GM12872 (cell line): ENCODE results near the gene KIT.

Source experiments
- TF ChIP-seq, protein P1 (sequence below): IDR thresholded peaks from 3 replicates; pipeline ENCODE4 v1.5.1; 2011; ENCODE audit warnings: low read depth, mild to moderate bottlenecking, low read length, moderate library complexity; ENCODE audit not compliant: insufficient read depth

Gene KIT

DNA sequence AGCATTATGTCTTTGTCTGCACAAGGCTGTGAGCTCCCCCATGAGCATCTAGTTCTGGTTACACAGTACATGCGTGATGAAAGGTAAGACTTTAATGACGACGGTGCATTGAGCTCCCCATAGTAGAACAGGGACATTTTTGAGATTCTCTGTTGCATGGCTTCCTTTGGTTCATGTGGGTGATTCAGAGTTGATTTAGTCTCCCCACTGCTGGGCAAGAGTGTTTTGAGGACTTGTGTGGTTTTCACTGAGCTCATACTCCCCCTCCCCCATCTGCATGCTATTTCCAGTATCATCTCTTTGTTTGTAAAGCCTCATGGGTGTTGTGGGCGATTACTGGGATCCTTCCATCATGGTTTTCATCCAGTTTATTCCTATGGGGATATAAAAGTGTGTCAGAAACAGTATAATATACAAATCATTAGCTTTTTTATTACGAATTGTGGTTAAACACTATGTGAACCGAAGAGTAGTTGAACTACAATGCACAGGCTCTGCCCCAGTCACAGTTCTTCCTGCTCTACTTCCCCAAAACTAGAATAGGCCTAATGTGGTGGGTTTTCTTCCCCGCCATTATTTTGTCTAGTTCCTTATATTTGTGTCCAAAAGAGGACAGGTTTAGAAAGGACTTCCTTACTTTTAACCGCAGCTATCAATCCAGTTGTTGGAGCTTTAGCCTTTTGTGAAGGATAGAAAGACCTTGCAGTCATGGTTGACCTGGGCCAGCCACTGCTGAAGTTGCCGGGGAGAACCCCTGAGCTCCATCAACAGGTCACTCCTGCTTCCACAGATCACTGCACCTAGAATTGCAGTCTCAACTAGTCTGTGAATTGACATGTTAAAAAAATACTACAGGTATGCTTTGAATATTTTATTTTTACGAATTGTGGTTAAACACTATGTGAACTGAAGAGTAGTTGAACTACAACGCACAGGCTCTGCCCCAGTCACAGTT is 30.4 kb downstream of the KIT start:
- TF ChIP-seq, protein P1, sequence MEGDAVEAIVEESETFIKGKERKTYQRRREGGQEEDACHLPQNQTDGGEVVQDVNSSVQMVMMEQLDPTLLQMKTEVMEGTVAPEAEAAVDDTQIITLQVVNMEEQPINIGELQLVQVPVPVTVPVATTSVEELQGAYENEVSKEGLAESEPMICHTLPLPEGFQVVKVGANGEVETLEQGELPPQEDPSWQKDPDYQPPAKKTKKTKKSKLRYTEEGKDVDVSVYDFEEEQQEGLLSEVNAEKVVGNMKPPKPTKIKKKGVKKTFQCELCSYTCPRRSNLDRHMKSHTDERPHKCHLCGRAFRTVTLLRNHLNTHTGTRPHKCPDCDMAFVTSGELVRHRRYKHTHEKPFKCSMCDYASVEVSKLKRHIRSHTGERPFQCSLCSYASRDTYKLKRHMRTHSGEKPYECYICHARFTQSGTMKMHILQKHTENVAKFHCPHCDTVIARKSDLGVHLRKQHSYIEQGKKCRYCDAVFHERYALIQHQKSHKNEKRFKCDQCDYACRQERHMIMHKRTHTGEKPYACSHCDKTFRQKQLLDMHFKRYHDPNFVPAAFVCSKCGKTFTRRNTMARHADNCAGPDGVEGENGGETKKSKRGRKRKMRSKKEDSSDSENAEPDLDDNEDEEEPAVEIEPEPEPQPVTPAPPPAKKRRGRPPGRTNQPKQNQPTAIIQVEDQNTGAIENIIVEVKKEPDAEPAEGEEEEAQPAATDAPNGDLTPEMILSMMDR = no peak

DNA sequence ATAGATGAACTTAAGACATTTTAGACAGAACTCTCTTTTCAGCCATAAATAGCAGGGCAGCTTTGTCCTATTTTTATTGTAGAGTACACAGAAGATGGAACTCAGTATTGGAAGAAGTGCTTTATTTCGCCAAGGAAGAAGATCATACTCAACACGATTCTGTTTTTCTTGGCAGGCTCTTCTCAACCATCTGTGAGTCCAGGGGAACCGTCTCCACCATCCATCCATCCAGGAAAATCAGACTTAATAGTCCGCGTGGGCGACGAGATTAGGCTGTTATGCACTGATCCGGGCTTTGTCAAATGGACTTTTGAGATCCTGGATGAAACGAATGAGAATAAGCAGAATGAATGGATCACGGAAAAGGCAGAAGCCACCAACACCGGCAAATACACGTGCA is 37.6 kb downstream of the KIT start:
- TF ChIP-seq, protein P1 = no peak

- TF ChIP-seq, protein P1 = no peak
Measured at GRCh38 chr4:54695788-54696187, 38.0 kb downstream of the KIT start.

- TF ChIP-seq, protein P1 = no peak
Measured at GRCh38 chr4:54696649-54697048, 38.9 kb downstream of the KIT start.

DNA sequence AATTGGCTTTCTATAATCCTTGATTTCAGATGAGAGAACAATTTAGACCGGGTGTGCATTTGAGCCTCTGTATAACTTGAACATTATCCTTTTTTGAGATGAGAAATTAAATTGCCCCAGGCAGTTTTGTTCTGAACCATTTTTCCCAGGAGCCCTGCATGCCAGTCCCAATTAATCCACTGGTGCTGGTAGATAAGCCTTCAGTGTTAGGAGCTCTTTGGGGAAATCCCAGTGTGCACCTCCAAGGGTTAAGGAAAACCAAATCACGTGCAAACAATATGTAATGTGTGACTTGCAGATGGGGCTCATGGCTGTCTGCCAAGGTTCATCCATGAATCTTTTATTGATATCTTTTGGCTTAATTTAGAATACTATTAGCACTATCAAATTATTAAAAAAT is 43.2 kb downstream of the KIT start:
- TF ChIP-seq, protein P1 = no peak

DNA sequence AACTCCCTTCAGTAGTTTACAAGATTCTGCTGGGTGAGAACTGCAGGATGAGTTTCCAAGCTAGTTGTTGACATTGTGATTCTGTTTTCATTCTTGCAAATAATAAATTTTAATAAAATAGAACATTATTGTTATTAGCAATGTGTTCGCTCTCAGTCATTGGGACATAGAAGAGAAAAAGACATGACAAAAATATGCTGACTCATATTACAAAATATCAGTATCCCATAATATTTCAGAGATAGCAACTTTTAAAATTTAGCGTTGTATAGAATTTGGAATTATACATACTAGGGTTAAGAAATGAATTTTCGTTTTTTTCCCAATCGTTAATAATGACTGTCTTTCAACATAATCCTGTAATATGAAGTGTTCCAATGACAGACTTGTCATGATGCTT is 45.4 kb downstream of the KIT start:
- TF ChIP-seq, protein P1 = no peak

GRCh38 chr4:54707406-54707805 is 49.6 kb downstream of the KIT start:
- TF ChIP-seq, protein P1 = no peak
